Measurements from ENCODE around the gene PHLDA2.

Gene PHLDA2

GRCh38 chr11:2881981-2882375 is 47.2 kb downstream of the PHLDA2 start:
- DNase-seq (ENCODE audit: low read depth in 2 of 2), result no peak

DNA sequence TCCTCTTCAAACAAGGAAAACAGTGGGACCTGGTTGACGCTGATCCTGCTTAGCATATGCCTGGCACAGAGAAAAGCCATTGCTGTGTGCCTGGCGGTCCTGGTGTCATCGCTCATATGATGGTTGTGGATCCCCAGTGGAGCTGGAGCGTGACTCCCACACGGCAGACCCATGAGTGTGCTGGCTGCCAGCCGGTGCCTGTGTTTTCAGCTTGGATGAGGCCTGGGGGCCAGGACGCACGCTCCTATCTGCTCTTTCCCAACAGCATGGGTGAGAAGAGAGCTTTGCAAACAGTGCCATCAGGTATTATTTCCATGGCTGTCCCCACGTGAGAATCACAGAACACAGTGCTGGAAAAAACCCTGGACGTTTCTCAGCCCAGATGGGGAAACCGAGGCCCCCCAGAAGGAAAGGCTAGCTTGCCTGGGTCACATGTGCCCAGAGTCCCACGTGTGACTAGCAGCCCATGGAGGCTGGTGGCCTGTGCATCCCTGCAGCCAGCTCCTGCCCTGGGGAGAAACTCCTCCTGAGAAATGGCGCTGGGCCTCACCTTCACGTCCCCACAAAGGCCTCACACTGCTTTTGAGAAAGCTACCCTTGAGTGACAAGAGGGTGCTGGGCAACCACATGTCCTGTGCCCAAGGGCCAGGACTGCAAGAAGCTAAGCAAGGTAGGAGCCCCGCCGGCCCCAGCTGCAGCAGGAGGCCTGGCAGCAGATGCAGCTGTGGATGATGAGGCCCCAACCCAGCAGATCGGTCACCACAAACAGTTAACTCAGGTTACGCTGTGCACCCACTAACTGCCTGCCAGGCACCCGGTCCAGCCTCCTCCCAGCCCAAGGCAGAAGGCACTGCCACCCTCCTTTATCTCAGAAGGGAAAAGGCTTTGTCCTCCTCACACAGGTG is 47.9 kb downstream of the PHLDA2 start:
- no peak for DNase-seq (ENCODE audit: low read depth in 2 of 2)

GRCh38 chr11:2880646-2881045 is 48.6 kb downstream of the PHLDA2 start:
- DNase-seq (ENCODE audit: low read depth in 2 of 2), result no peak

DNA sequence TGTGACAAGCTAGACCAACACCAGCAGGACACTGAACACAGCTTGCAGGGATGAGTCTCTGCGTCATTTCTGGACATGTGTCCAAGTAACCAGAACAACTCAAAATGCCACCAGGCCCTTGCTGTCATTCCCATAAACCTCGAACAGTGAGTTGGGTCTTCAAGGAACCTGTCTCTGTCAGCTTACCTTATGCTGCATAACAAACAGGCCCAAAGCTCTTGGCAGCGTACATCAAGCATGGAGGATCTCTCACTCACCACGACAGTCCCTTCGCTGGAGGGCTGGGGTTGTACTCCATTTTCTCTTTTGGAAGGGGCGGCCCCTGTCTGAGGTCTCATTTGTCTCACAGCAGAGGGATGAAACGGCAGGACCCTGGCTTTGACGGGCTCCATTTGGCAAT is 50.4 kb downstream of the PHLDA2 start:
- DNase-seq (ENCODE audit: low read depth in 2 of 2), result no peak

Data from stimulated activated CD8-positive, alpha-beta memory T cell treated with anti-CD3 and anti-CD28 coated beads, Interleukin-7, amount 100 ng/mL, for 1 hour (primary cell).